H1 (cell line): ENCODE data around the gene BSDC1. TPM values are rescaled to one million over a fixed set of nuclear protein-coding genes. Genes with fewer than 3 reads are reported as not detected.

Source experiments
- CTCF ChIA-PET: fragments of 300-600 bp; sonication (Branson Sonifier 250); formaldehyde crosslinking; loops from one replicate; lab custom pipeline; 2021; ENCODE audit not compliant: partially characterized antibody; lab: Charles Lee
- POLR2A ChIA-PET: fragments of 300-600 bp; sonication (Branson Sonifier 250); formaldehyde crosslinking; loops from one replicate; lab custom pipeline; 2021; ENCODE audit warnings: inconsistent platforms; ENCODE audit not compliant: partially characterized antibody; lab: Charles Lee
- DNase-seq, 2 experiments: peaks; one replicate each; pipeline versions ENCODE4 v3.0.0 to v3.0.0-alpha.2; 2010 to 2022; ENCODE audit warnings: low spot score in 2 of 2, low read depth in 1 of 2, mixed read lengths in 1 of 2
- FAIRE-seq: peaks from 2 replicates; lab custom pipeline; 2011; peaks lifted over from hg19 to GRCh38; lab: Jason Lieb, UNC
- H2AFZ ChIP-seq: 2 replicates; pipeline ENCODE4 v1.8.1; 2012; ENCODE audit warnings: low read length, inconsistent platforms
- H2AK5ac ChIP-seq: 2 replicates; pipeline ENCODE4 v1.6.1; 2013; ENCODE audit warnings: low read depth, low read length
- H2BK120ac ChIP-seq: replicated peaks from 2 replicates; pipeline ENCODE3; 2013; ENCODE audit warnings: low read depth, low read length, inconsistent platforms
- H2BK12ac ChIP-seq: 2 replicates; pipeline ENCODE4 v1.6.1; 2013; ENCODE audit warnings: low read depth, low read length
- H2BK15ac ChIP-seq: 2 replicates; pipeline ENCODE4 v1.6.1; 2013; ENCODE audit warnings: low read length
- H2BK20ac ChIP-seq: 2 replicates; pipeline ENCODE4 v1.6.1; 2013; ENCODE audit warnings: low read length
- H2BK5ac ChIP-seq: 2 replicates; pipeline ENCODE4 v1.6.1; 2013; ENCODE audit warnings: low read depth, low read length
- H3K14ac ChIP-seq: 2 replicates; pipeline ENCODE4 v1.6.1; 2013; ENCODE audit warnings: inconsistent platforms; ENCODE audit not compliant: insufficient read length
- H3K18ac ChIP-seq: 2 replicates; pipeline ENCODE4 v1.6.1; 2013; ENCODE audit warnings: low read length; ENCODE audit errors: extremely low read depth
- H3K23ac ChIP-seq: 2 replicates; pipeline ENCODE4 v1.6.1; 2013; ENCODE audit warnings: inconsistent platforms; ENCODE audit not compliant: insufficient read length
- H3K23me2 ChIP-seq: 2 replicates; pipeline ENCODE4 v1.6.1; 2013; ENCODE audit warnings: low read depth, low read length
- H3K27ac ChIP-seq: 2 replicates; pipeline ENCODE4 v1.6.1; 2011; ENCODE audit warnings: low read depth, low read length, inconsistent platforms
- H3K27me3 ChIP-seq, 4 experiments: replicated peaks in 1 of 4; 1 replicate in 1 of 4; 2 replicates in 3 of 4; pipeline versions ENCODE4 v1.6.1 to v1.8.1; 2011 to 2013; ENCODE audit warnings: low read length in 3 of 4, mild to moderate bottlenecking in 3 of 4, inconsistent platforms in 2 of 4, mixed read lengths in 2 of 4, moderate library complexity in 1 of 4; ENCODE audit not compliant: control insufficient read depth in 3 of 4, insufficient read depth in 3 of 4; ENCODE audit errors: extremely low read depth in 1 of 4
- H3K36me3 ChIP-seq, 4 experiments: 2 replicates each; pipeline versions ENCODE4 v1.6.1 to v1.8.1; 2011 to 2013; ENCODE audit warnings: mild to moderate bottlenecking in 4 of 4, low read length in 3 of 4, moderate library complexity in 2 of 4, control low read depth in 1 of 4, inconsistent platforms in 1 of 4; ENCODE audit not compliant: insufficient read depth in 4 of 4, control insufficient read depth in 2 of 4
- H3K4ac ChIP-seq: replicated peaks from 2 replicates; pipeline ENCODE3; 2013; ENCODE audit warnings: low read length, low read depth, mixed read lengths, inconsistent platforms; ENCODE audit not compliant: insufficient read length
- H3K4me1 ChIP-seq, 4 experiments: replicated peaks in 1 of 4; 1 replicate in 1 of 4; 2 replicates in 3 of 4; pipeline versions ENCODE4 v1.6.1 to v1.8.1; 2011 to 2013; ENCODE audit warnings: low read length in 3 of 4, inconsistent platforms in 2 of 4, mixed read lengths in 1 of 4; ENCODE audit not compliant: insufficient read depth in 4 of 4, control insufficient read depth in 3 of 4
- H3K4me2 ChIP-seq, 2 experiments: 2 replicates each; pipeline versions ENCODE4 v1.6.1 to v1.8.1; 2011 to 2013; ENCODE audit warnings: low read depth in 2 of 2, low read length in 2 of 2, control low read depth in 1 of 2, inconsistent platforms in 1 of 2, mild to moderate bottlenecking in 1 of 2; ENCODE audit not compliant: insufficient read depth in 1 of 2
- H3K4me3 ChIP-seq, 4 experiments: fragments of 200-600, 300-600 bp in 1 of 4; sonication (generic), shearing (Covaris generic), sonication (Bioruptor Twin) in 1 of 4; 2 replicates each; pipeline versions ENCODE4 v1.5.1 to v1.8.1; 2011 to 2016; ENCODE audit warnings: low read length in 4 of 4, low read depth in 3 of 4, control low read depth in 2 of 4, inconsistent platforms in 2 of 4, mild to moderate bottlenecking in 2 of 4, mixed read lengths in 1 of 4, moderate library complexity in 1 of 4; ENCODE audit not compliant: insufficient read depth in 2 of 4; ENCODE audit errors: extremely low read depth in 1 of 4
- H3K56ac ChIP-seq: replicated peaks from 2 replicates; pipeline ENCODE3; 2013; ENCODE audit warnings: low read depth, mild to moderate bottlenecking, mixed read lengths, low read length, inconsistent platforms; ENCODE audit not compliant: insufficient read length
- H3K79me1 ChIP-seq: 2 replicates; pipeline ENCODE4 v1.6.1; 2013; ENCODE audit warnings: low read depth, low read length, control low read depth
- H3K79me2 ChIP-seq, 2 experiments: 2 replicates each; pipeline versions ENCODE4 v1.6.1 to v1.8.1; 2012 to 2013; ENCODE audit warnings: low read length in 2 of 2, mild to moderate bottlenecking in 2 of 2, inconsistent platforms in 1 of 2; ENCODE audit not compliant: insufficient read depth in 2 of 2, control insufficient read depth in 1 of 2
- H3K9ac ChIP-seq, 4 experiments: replicated peaks in 1 of 4; 1 replicate in 1 of 4; 2 replicates in 3 of 4; pipeline versions ENCODE4 v1.6.1 to v1.8.1; 2011 to 2013; ENCODE audit warnings: low read depth in 3 of 4, low read length in 3 of 4, control low read depth in 2 of 4, mild to moderate bottlenecking in 2 of 4, moderate library complexity in 2 of 4, inconsistent platforms in 1 of 4; ENCODE audit errors: extremely low read depth in 1 of 4
- H3K9me3 ChIP-seq, 2 experiments: 2 replicates each; pipeline versions ENCODE4 v1.6.1 to v1.8.1; 2012 to 2013; ENCODE audit warnings: mild to moderate bottlenecking in 2 of 2, moderate library complexity in 2 of 2, control low read depth in 1 of 2, inconsistent platforms in 1 of 2, low read depth in 1 of 2, low read length in 1 of 2, mixed read lengths in 1 of 2; ENCODE audit not compliant: insufficient read depth in 2 of 2
- H4K20me1 ChIP-seq, 2 experiments: replicated peaks in 1 of 2; 2 replicates each; pipeline versions ENCODE3 to v1.8.1; 2011 to 2013; ENCODE audit warnings: inconsistent platforms in 2 of 2, low read length in 2 of 2, mild to moderate bottlenecking in 1 of 2; ENCODE audit not compliant: insufficient read depth in 2 of 2, control insufficient read depth in 1 of 2
- H4K5ac ChIP-seq: 2 replicates; pipeline ENCODE4 v1.6.1; 2013; ENCODE audit warnings: low read length, low read depth, mixed read lengths, inconsistent platforms; ENCODE audit not compliant: insufficient read length
- H4K8ac ChIP-seq: 2 replicates; pipeline ENCODE4 v1.8.0; 2013; ENCODE audit warnings: mild to moderate bottlenecking, moderate library complexity, low read length, inconsistent platforms; ENCODE audit not compliant: insufficient read depth; ENCODE audit errors: extremely low read depth
- H4K91ac ChIP-seq: replicated peaks from 2 replicates; pipeline ENCODE3; 2013; ENCODE audit warnings: low read length, mixed read lengths, inconsistent platforms; ENCODE audit not compliant: insufficient read length
- CBX5 ChIP-seq: fragments of 300-800, 300-1000 bp; sonication (generic); IDR thresholded peaks from 2 replicates; pipeline ENCODE4 v1.7.1; 2016; ENCODE audit warnings: antibody characterized with exemption, low read length, low read depth
- CBX8 ChIP-seq: fragments of 300-800, 300-1000 bp; sonication (generic); IDR thresholded peaks from 2 replicates; pipeline ENCODE4 v1.7.1; 2016; ENCODE audit warnings: low read depth, low read length, borderline replicate concordance
- CREB1 ChIP-seq: IDR thresholded peaks from 2 replicates; pipeline ENCODE4 v1.6.1; 2012; ENCODE audit warnings: inconsistent platforms
- CTCF ChIP-seq, 3 experiments: IDR thresholded peaks; 1 replicate in 2 of 3; 2 replicates in 1 of 3; pipeline versions ENCODE4 v1.5.1 to v1.6.1; 2011; ENCODE audit warnings: low read length in 3 of 3, mild to moderate bottlenecking in 3 of 3, inconsistent platforms in 2 of 3, low read depth in 1 of 3, moderate library complexity in 1 of 3; ENCODE audit not compliant: insufficient read depth in 1 of 3; ENCODE audit errors: control extremely low read depth in 1 of 3
- FOSL1 ChIP-seq: IDR thresholded peaks from 2 replicates; pipeline ENCODE4 v1.6.1; 2011; ENCODE audit warnings: mild to moderate bottlenecking, low read depth, low read length, moderate library complexity; ENCODE audit not compliant: insufficient read depth
- KDM5A ChIP-seq: fragments of 200-600 bp; IDR thresholded peaks from 2 replicates; pipeline ENCODE4 v1.7.1; 2012; ENCODE audit warnings: mild to moderate bottlenecking, low read length, inconsistent platforms, mixed read lengths
- POLR2A ChIP-seq, 2 experiments: IDR thresholded peaks; 1 replicate in 1 of 2; 2 replicates in 1 of 2; pipeline ENCODE4 v1.6.1; 2011; ENCODE audit warnings: low read depth in 2 of 2, low read length in 2 of 2, mild to moderate bottlenecking in 2 of 2; ENCODE audit errors: control extremely low read depth in 1 of 2
- SP4 ChIP-seq: IDR thresholded peaks from 2 replicates; pipeline ENCODE4 v1.6.1; 2012; ENCODE audit warnings: low read length, inconsistent platforms
- SUZ12 ChIP-seq: fragments of 200-600 bp; sonication (generic); IDR thresholded peaks from 2 replicates; pipeline ENCODE4 v1.6.1; 2012; ENCODE audit warnings: mild to moderate bottlenecking, inconsistent platforms, low read length, moderate library complexity, mixed read lengths
- TAF1 ChIP-seq: IDR thresholded peaks from 2 replicates; pipeline ENCODE4 v1.6.1; 2011; ENCODE audit warnings: mild to moderate bottlenecking, low read depth, low read length
- WGBS, 2 experiments: shearing (Covaris generic) in 1 of 2; methylation state at CpG; one replicate each; pipeline versions ENCODE4 v1.1.6 to v1.1.7; 2013 to 2015; ENCODE audit warnings: low lambda C conversion rate in 2 of 2, mixed read lengths in 2 of 2, inconsistent platforms in 1 of 2, low coverage in 1 of 2, missing lambda C conversion rate in 1 of 2; ENCODE audit not compliant: insufficient replicate concordance in 2 of 2, insufficient coverage in 1 of 2, insufficient read length in 1 of 2; ENCODE audit errors: extremely low coverage in 1 of 2, missing lambda C conversion rate in 1 of 2; 5-methylcytosine and 5-hydroxymethylcytosine counted together
- polyA plus RNA-seq, 7 experiments: library from polyadenylated mRNA; depleted of rRNA in 3 of 7; stranded (reverse) in 5 of 7; unstranded in 2 of 7; fragments of >200 nt in 5 of 7; fragments of 200-250 nt in 2 of 7; gene quantifications; 1 replicate in 5 of 7; 2 replicates in 1 of 7; 4 replicates in 1 of 7; pipeline versions ENCODE4 v1.2.1 to v1.2.3, GENCODE V29; 2011 to 2013; ENCODE audit warnings: missing spikeins in 2 of 7, mixed read lengths in 2 of 7
- total RNA-seq: library from RNA; stranded (reverse); fragmentation: NEBNext Ultra II Directional; extraction: Animal tissue kit (Norgen Biotek cat#: 25700); gene quantifications from 2 replicates; pipeline ENCODE4 v1.2.1, GENCODE V29; 2021

BSDC1 gene
- total and polyA plus RNA-seq, 2 of the 8 experiments (the other 6 are each of a cell fraction or from before 2014, with no cell fraction given), result 24.8 to 40.7 TPM

DNA sequence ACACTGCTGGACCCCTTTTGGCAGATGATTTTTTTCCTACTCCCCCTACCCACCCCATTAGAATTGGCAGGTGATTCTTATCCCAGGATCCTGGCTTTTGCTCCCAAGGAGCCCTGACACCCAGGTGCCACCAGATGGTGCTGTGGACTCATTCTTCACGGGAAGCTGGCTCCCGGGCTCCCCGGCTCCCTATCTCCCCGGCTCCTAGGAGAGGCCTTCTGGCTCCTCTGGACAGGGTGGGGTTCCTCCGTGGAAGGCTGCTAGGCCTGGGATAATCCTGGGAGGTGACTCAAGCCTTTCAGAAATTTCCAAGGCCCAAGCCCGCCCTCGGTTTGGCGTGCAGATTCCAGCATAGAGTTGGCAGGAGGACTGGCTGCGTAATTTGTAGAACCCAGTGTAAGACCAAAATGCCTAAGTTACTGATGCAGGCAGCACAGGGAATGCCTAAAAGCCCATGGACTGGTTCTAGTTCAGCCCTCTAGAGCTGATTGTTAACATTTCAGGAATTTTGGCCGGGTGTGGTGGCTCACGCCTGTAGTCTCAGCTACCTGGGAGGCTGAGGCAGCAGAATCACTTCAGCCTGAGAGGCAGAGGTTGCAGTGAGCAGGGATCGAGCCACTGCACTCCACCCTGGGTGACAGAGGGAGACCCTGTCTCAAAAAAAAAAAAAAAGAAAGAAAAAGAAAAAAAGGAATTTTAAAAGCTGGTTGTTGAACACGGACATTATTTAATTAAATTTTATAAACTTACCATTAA lies 6.8 kb upstream of the BSDC1 start:
- H2BK20ac ChIP-seq, result no peak overlapping the region
- no peak overlapping the region for H3K4me3 ChIP-seq
- H2BK15ac ChIP-seq, result no peak overlapping the region
- no peak overlapping the region for H2AK5ac ChIP-seq
- H3K79me1 ChIP-seq, result no peaks in the 10 kb centered on the region
- H2BK12ac ChIP-seq, result no peak overlapping the region
- H3K4me2 ChIP-seq, result no peak overlapping the region
- H4K8ac ChIP-seq, result peak overlapping the region; percentile 3; the same call in 1 of the 2 replicates
- H3K4ac ChIP-seq, result no peak overlapping the region
- H3K14ac ChIP-seq, result no peak overlapping the region
- H3K23ac ChIP-seq, result no peak overlapping the region
- no peak overlapping the region for H2BK120ac ChIP-seq
- H3K79me2 ChIP-seq, result no peaks in the 10 kb centered on the region
- no peak overlapping the region for H2BK5ac ChIP-seq
- H3K27ac ChIP-seq, result no peak overlapping the region
- no peaks in the 10 kb centered on the region; a peak in 1 of 7 replicates for H3K4me1 ChIP-seq
- H3K9ac ChIP-seq, result no peak overlapping the region
- H3K27me3 ChIP-seq, result no peaks in the 10 kb centered on the region
- 0 out of 2 replicates have a peak overlapping the region, but pooled peaks have one; percentile 72 for H2AFZ ChIP-seq
- DNase-seq (peak in 1 of 2 experiments; percentile 91), FAIRE-seq (no peak)
- no peak overlapping the region for H4K91ac ChIP-seq
- no peak overlapping the region for H3K56ac ChIP-seq
- H3K23me2 ChIP-seq, result no peaks in the 10 kb centered on the region
- H3K36me3 ChIP-seq, result no peaks in the 10 kb centered on the region
- no peak overlapping the region for H4K5ac ChIP-seq
- no peaks in the 10 kb centered on the region for H4K20me1 ChIP-seq
- ChIA-PET POLR2A (interaction anchor here (0.6 to 1.5 kb wide), 9 partner anchors 16 to 499 kb away, joined by 3 to 5 read pairs (median 3); partner anchors contain the start of gene RBBP4), CTCF (interaction anchor here (0.6 to 4.9 kb wide), 53 partner anchors 9 to 524 kb away, joined by 3 to 56 read pairs (median 4); partner anchors contain the start of genes RBBP4 and ZBTB8B)
- no peak overlapping the region for H3K18ac ChIP-seq
- H3K9me3 ChIP-seq, result no peaks in the 10 kb centered on the region
- WGBS, 2 experiments, result 46% methylated on average over 13 of the region's 13 CpGs; no CpG with 5 or more reads in 1 of the 2 experiments
- TF ChIP-seq SUZ12, result no peak
- no peak for TF ChIP-seq KDM5A
- no peak for TF ChIP-seq CREB1
- no peak for TF ChIP-seq CBX8
- TF ChIP-seq CBX5, result no peak
- TF ChIP-seq FOSL1, result no peak
- no peak for TF ChIP-seq TAF1
- peak; percentile 79 to 93 (median 88) for TF ChIP-seq CTCF (IDR thresholded peaks at IDR 0.05; ENCODE audit: control extremely low read depth in 1 of 3, insufficient read depth in 1 of 3, low read depth in 1 of 3, low read length in 3 of 3)
- no peak for TF ChIP-seq POLR2A (IDR thresholded peaks at IDR 0.05; ENCODE audit: control extremely low read depth in 1 of 2, low read depth in 2 of 2, low read length in 2 of 2)
- TF ChIP-seq SP4, result 0 out of 2 replicates have a peak, but pooled peaks have one; percentile 55
